Stimulated activated naive CD4-positive, alpha-beta T cell (primary cell): ENCODE data around the gene STX10.

Experiments
- DNase-seq, 6 experiments: peaks; one replicate each; lab custom pipeline; 2025; lab: John Stamatoyannopoulos, UW

STX10 gene

DNA sequence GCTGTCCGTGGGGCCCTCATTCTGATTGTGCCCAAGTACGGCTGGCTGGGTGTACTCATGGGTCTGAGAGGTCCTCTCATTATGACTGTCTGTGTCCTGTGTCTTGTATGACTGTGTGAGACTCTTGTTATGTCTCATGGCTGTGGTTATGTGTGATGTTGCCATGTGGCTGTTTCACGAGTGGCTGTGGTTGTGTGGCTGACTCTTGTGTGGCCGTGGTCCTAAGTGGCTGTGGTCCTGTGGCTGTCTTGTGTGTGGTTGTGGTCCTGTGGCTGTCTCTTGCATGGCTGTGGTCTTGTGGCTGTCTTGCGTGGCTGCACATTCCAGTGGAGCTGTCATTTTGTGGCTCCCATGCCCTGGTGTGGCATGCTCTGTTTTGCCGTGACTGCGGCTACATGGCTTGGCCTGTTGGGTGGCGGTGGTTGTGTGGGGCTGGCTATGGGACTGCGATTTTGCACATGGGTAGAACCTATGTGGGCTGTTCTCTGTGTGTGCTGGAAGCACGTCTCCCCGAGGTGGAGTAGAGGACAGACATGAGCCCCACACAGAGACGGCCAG lies 50.1 kb downstream of the STX10 start:
- DNase-seq = peak; percentile 14 to 70 (median 32)

DNA sequence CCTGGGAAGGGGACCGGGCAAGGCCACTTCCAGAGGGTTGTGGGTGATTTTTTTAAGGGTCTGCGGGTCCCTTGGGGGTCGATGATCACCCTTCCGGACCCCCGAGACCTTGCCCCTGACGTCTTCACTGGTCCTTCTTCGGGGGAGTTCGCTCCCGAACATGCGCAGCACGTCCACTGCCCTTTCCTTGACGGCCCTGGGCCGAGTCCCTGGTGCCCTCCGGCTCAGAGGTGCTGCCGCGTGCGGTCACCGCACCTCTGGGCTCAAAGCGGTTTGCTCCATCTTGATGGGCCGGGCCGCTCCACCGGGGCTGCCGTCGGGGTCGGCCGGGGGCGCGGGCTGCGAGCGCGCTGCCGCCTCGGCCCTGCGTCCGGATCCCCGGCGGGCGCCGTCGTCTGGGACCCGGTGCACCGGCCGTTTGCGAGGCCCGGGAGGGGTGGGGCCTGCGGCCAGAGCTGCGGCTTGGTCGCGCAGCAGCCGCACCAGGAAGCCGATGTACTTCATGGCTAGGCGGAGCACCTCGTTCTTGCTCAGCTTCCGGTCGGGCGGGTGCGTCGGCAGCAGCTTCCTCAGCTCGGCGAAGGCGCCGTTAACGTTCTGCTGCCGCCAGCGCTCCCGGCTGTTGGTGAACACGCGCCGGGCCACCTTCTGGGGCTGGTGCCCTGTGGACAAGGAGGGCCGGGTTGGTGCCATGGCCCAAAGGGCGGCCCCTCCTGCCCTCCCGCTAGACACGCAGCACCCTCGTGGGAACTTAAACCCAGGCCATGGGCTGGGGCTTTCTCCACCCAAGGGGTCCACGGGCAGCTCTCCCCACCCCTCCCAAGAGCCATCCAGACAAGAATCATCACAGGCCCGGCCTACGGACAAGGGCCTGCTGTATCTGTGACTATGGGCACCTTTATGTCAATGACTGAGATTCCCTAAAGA lies 50.8 kb downstream of the STX10 start:
- peak; percentile 62 to 80 (median 70) for DNase-seq

DNA sequence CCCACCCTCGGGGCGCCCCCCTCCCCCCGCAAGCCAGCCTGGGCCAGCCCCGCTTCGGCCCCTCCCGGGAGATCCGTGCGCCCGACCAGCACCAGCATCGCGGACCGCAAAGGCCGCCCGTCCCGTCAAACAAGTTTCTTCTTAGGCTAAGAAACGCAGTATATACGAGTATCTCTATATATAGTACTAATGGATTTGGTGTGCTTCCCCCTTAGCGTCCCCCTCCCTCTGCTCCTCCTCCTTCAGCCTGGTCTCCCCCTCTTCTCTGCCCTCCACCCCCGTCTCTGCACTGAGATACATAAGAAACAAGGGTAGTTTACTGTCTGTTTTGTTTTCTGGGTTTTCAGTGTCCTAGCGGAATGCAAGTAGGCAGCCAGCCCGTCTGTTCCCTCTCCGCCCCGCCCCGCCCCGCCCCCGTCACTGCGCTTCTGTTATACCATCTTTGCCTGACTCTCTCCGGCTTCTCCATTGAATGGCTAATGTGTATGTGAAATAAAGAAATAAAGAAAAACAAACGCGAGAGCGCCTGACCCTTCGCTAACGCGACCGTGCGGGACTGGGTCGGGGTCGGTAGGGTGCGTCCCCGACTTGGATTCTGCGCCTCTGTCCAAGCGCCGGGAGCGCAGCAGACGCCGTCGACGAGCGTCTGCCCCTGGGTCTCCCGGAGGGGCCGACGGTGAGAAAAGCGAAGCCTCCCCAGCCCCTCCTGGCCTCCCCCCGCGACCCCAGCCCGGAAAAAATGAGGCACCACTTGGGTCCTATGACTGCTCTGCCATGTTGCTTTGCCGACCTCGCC lies 51.7 kb downstream of the STX10 start:
- DNase-seq = peak; percentile 18 to 60 (median 30)

DNA sequence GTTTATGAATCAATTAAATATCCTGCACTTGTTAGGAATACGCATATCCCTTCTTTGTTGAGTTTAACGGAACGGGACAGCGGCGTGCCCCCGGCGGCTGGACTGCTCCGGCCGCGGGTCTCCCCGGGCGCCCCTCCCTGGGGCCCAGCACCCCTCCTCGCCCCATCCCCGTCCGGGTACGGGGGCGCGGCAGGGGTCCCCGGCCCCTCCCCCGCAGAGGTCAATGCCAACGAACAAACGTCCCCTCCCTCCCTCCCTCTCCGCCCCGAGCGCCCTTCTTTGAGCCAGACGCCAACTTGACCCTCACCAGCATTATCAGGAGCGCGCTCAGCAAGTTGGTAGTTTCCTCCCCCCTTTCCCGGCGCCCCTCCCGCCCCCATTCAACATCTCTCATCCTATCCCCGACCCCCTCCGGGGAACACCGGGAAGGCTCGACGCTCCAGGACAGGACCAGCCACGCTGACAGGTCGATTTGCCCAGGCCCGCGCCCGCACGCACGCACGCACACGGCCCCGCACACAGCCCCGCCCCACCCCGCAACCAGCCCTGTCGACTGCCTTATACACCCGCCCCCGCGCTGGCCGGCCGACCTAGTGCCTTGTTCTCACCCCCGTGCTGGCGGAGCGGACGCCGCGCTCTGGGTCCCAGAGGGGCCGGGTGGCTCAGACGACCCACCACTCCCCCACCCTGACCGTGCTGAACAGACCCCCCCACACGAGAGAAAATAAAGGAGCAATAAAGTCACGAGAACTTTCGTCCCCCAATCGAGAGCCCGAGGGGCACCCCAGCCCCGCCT lies 52.5 kb downstream of the STX10 start:
- peak in 1 of 6 experiments; percentile 12 for DNase-seq

DNA sequence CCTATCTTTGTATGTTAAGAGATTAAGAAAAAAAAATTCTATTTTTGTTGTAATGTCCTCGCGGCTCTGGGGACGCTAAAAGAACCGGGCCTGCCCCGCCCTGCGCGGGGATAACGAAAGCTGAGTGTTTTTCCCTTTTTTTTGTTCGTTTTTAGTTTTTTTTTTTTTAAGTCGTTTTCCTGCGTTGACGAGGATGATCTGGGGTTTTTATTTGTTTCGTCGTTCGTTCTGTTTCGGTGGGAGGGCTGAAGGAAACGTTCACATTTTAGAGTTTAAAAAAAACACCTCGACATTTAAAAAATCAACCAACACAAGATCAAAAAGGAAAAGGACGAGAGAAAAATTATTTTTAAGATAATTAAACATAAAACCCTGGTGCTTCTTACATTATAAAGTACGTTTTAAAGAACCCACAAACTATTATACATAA lies 53.1 kb downstream of the STX10 start:
- peak in 2 of 6 experiments; percentile 19 to 24 for DNase-seq

DNA sequence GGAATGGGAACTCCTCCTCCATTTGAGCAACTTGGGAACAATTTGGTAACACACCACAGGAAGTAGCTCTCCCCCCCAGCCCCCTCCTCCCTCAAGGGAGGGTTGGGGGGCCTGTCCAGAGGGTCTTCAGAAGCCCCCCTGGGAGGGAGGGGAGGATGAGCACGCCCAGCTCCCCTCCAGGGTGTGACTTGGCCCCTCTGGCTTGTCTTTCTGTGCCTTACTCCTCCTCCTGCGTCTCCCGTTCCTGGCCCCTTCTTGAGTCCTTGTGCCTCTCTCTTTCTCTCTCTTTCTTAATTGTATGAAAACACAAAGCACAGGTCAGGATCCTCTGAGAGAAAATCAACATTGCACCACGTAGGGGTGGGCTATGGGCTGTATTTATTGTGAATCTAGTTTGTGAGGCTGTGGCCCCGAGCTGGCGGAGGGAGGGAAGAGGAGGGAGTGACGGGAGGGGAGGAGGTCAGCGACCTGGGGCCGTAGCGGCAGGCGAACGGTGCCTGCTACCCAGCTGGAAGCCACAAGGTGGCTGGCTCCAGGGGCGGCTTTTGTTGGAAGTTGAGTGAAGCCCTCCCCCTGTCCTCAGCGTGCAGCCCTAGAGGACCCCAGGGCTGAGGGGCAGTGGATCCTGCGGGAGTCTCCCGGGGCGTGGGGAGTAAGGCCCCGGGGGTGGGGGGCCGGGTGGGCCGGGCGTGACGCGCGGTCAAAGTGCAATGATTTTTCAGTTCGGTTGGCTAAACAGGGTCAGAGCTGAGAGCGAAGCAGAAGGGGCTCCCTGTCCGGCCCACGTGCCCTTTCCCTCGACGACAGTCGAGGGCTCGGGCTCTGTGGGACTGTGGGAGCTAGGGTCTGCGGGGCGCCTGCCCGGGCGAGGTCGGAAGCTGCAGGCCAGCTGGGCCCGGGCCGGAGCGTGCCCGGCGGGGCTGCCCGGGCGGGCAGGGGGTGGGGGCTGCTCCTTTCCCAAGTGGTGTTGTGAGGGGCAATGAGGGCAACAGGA lies 53.9 kb downstream of the STX10 start:
- DNase-seq = peak in 1 of 6 experiments; percentile 21

DNA sequence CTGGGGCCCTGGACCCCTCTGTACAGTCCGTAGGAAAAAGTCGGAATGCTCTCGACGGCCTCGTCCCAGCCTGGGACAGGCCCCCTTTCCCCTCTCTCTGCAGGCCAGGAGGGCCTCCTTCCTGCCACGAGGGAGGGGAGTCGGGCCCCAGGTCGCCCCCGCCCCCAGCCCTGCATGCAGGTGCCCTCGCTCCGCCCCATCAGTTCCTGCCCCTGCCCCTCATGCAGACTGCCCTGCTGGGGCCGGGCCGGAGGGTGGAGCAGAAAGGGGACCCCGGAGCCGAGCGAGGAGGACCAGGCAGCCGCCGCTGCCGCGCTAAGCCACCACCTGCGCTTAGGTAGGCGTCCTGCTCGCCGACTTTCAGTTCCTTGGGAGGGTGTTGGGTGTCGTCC lies 54.8 kb downstream of the STX10 start:
- DNase-seq = peak in 3 of 6 experiments; percentile 8 to 26 (median 19)

DNA sequence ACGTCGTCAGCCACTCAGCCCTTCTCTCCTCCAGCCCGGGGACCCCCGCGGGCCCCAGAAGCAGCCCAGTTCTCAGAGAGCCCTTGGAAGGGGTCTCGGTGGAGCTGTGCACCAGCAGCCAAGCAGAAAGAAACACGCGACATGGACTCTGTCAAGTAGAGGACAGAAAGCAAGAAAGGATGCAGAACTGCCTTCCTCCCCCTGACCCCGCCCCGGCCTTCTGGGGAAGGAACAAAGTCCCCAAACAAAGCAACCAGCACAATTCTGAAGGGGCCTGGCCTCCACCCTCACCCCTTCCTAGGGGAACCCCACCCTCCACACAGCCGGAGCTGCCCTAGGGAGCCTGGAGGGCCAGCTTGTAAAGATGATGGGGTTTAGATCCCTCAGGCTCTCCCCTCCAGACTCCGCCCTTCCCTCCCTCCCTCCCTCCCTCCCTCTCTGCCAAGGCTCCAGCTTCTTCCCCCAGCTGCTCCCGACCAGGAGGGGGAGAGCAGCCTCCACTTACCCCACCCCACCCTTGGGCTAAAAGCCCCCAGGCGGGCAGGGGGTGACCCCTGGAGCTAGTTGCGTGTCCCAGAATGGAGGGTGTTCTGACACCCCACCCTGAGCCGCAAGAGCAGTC lies 55.3 kb downstream of the STX10 start:
- DNase-seq = no peak

DNA sequence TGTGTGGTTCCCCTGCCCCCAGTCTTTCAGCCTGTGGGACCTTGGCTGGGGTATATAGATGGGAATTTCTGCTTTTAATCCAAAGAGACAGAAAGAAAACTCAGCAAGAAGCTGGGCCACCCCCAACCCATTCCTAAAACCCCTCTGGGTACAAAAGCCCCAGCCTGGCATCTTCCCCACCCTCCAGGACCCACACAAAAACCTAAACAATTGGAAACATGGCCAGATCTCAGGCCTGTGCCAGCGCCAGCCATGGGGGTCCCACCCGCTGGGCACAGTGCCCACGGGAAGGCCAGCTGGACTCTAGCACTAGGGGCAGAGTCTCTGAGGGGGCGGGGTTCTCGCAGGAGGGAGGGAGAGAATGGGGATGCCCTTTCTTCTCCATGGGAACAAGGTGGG lies 56.1 kb downstream of the STX10 start:
- DNase-seq = no peak
